A673 (cell line): ENCODE data around the gene PMFBP1.

Source experiments
- CTCF ChIP-seq: fragments of 300-800, 200-600 bp; sonication (generic); conservative IDR thresholded peaks from 2 replicates; pipeline ENCODE4 v1.5.1; 2017; ENCODE audit warnings: low read depth, mild to moderate bottlenecking, antibody characterized with exemption, low read length, moderate library complexity, mixed read lengths
- EZH2 ChIP-seq: fragments of 200-600 bp; sonication (generic); IDR thresholded peaks from 2 replicates; pipeline ENCODE4 v1.6.1; 2017; ENCODE audit warnings: borderline replicate concordance, low read depth, mild to moderate bottlenecking, mixed read lengths, antibody characterized with exemption, low read length; ENCODE audit not compliant: poor library complexity, severe bottlenecking

DNA sequence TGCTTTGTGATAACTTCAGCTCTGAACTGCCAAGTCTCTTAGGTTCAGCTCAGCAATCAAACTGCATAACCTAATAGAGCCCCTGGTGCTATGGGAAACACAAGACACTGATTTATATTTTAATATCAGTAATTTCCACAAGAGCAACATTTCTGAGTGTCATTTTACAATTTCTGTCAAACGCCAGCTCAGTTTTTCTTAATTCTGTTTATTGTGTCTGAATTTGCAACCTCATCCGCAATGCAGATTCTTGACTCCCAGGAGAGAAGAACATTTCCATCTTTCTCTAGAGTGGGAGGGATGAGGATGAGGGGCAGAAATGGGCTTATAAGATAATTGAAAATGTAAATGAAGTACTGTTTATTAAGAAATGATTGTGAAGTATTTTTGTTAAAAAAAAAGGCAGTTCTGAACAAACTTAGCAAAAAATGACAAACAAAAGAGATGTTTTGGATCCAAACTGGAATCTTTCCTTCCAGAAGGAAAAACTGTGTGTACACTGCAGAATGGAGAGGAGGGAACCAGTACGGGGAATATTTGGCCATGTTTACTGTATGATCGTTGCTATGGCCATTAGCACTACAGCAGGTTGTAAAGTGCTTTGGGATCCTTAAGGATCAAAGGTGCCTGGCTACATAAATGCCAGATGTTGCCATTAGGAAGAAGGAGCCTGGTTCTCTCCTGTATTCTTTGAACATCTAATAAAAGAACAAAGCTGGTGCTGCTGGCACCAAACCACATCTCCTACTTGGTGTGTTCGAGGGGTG, 7.4 kb upstream of the PMFBP1 start:
- TF ChIP-seq CTCF (no peak), EZH2 (no peak)
